NCI-H2171 treated with DMSO at 0.1 percent for 48 hours (cell line): Measurements from ENCODE around the gene PLAA.

Experiments
- DNase-seq: peaks from one replicate; lab custom pipeline; 2025; lab: John Stamatoyannopoulos, UW

The PLAA gene

DNA sequence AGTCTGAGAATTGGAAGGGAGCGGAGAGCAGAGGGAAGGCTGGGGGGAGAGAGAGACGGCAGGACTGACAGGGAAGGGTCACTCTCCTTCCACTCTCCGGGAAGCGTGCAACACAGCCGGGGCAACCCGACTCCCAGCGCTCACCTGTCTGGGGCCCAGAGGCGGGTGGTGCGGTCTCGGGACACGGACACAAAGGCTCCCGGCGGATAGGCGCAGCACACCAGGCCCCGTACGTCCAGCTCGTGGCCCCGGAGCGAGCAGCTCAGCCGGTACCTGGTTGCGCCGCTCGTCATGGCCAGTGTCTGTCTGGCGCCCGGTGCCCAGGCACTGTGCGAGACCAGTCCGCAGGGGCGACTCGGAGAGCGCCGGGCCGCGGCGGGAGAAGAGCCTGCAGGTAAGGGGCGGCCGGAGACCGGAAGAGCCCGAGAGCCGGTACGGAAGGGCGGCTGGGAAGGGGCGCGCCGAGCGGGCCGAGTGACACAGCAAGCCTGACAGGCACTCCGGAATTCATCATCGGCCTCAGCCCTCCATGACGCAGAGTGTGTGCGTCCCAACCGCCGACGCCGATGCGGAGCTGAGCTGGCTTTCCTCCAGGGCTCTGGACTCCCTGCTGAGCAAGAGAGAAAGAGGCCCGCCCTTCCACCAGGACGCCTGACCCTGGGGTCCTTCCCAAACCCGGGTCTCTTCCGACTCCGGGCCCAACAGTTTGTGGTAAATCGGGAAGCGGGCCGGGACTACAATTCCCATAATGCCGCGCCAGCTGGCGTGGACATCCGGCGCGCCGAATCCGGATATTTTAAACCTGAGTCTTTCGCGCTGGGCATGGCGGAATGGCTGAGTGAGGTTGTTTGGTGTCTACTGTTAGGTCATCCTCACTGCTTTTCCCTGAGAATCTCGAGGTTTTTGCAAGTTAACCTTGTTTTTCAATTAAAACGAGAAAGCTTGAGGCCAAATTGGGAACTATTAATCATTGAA, at the start of gene PLAA:
PLAA (minus strand) TSS at position 490 of the 975 bp plus-strand sequence; CDS start at position 293, 197 bp downstream.
- DNase-seq: peak; percentile 87

GRCh38 chr9:26995810-26996209, 48.8 kb upstream of the PLAA start:
- DNase-seq: no peak

GRCh38 chr9:26983340-26983739, 36.3 kb upstream of the PLAA start:
- no peak for DNase-seq

DNA sequence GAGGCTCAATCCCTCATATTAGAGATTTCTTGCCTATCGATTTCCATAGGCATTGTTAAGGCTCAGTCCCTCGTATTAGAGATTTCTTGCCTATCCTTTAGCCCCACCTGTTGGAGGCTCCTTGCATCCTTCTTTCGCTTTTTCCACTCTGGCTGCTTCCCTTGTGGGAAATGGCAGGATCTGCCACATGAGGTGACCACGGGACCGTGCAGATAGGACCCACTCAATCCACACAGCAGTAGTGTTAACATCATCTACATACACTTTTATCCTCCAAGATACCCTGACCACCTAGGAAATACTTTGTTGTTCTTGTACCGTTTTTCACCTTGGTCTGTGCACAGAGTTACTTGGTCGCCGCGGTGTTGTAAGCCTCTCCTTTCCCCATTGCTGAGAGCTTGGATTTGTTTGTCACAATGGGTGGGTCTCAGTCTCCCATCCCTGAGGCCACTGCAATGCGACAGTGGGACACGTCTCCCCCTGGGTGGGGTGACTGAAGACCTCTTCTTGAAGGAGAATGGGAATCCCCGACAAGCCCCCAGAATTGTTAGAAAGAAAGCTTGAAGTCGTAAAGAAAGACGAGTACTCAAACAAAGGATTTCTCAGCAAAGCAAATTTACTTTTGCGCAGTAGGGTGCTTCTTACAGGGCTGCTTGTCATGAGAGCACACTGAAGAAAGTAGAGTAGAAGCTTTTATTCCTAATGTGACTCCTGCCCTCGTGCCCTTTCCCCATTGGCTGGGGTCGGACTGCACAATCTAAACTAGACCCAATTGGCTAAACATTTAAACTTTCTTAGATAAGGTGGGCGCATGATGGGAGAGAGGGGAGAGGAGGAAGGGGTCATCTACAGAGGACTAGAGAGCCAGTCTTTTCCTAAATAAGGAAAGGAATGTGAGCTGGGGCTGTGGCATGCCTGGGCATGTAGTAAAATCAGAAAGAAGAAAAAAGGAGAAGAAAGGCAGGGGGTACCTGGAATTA, 29.0 kb upstream of the PLAA start:
- DNase-seq: no peak

- DNase-seq: no peak
Measured at GRCh38 chr9:26974927-26975326, 27.9 kb upstream of the PLAA start.

DNA sequence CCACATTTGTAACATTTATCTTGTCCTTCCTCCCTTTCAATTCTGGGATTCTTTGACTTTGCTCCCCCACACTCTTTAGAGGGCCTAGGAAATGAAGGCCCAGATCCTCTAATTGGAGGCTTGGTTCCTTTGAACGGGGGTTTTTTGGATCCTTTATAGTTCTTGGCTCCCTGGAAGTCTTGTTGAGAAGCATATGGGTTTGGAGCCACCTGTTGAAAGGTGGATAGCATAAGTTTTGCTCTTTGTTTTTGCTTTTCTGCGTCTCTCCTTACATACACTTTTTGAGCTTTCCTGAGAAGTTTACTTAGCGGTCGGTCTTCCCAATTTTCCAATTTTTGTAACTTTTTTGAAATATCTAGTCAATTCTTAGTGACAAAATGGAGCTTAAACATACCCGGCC, 26.9 kb upstream of the PLAA start:
- DNase-seq: no peak

GRCh38 chr9:26971721-26972120, 24.7 kb upstream of the PLAA start:
- DNase-seq: no peak

- no peak for DNase-seq
Measured at GRCh38 chr9:26956860-26957233, 9.8 kb upstream of the PLAA start.

- DNase-seq: peak; percentile 88
Measured at GRCh38 chr9:26955921-26956859, 9.1 kb upstream of the PLAA start, which contains the start of gene IFT74. Gene IFT74 (plus strand): TSS chr9:26956412. CDS start chr9:26961968, 5,556 bp downstream.

DNA sequence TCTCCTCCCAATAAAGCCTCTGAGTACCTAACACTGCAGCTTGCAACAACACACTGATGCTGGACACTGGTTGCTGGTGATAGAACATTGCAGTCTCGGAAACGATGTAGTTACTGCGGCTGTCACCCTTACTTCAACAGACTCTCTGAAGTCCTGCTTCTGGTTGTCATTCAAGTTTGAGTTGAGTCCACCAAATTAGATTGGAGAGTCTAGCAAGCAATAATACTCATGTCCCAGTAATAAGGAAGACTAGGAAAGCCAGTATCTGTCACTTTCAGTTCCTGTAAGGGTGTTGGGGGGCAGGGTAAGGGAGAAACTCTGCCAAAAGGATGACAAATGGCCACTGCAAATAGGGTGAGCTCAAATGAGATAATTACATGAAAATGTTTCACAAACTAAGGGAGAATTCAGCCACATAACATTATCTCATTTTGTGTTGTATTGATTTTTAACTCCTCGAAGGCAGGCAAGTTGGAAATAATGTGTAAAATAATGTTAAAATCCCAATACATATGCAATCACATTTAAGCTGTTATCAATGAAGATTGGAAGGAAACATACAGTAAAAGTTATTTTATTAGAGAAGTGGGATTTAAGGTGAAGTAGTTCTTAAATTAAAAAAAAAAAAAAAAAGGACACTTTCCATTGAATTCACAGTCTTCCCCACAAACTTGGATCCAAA, 8.3 kb upstream of the PLAA start:
- no peak for DNase-seq

DNA sequence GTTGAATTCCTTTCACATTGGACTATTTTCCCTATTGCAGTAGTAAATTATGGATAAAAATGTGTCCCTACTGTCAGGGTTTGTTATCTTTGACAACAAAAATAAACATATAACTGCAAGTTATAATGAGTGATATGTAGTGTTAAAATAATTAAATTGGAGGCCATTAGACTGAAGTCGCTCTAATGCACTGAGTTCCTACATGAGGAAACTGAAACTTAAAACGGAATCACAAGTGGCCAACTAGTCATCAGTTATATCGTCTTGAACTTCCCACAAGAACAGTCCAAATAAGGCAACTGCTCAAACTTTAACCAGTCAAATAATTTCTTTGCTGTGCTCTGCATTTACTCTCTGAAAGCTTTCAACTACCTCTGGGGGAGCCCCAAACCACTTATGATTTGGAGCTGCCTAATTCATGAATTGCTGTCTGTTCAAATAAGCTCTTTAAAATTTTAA, 7.0 kb upstream of the PLAA start:
- DNase-seq: no peak

GRCh38 chr9:26951794-26952193, 4.8 kb upstream of the PLAA start:
- no peak for DNase-seq

GRCh38 chr9:26950521-26950920, 3.5 kb upstream of the PLAA start:
- DNase-seq: no peak

DNA sequence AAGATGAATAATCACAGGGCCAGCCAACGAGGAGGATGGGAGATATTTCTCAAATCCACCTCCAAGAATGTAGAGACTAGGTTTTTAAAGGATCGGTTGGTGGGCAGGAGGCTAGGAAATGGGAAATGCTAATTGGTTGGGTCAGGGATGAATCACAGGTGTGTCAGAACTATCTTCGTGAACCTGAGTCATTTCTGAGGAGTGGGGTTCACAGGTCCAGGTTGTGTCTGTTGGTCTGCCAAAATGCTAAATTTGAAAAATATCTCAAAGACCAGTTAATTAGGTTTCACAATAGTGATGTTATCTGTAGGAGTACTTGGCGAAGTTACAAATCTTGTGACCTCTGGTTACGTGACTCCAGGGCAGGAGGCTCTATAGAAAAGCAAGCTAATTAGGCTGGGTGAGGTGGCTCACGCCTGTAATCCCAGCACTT, 2.6 kb upstream of the PLAA start:
- no peak for DNase-seq

- DNase-seq: peak; percentile 19
Measured at GRCh38 chr9:26947736-26948135, 694 bp upstream of the PLAA start.

GRCh38 chr9:26945591-26945990, 1.5 kb downstream of the PLAA start:
- DNase-seq: no peak

DNA sequence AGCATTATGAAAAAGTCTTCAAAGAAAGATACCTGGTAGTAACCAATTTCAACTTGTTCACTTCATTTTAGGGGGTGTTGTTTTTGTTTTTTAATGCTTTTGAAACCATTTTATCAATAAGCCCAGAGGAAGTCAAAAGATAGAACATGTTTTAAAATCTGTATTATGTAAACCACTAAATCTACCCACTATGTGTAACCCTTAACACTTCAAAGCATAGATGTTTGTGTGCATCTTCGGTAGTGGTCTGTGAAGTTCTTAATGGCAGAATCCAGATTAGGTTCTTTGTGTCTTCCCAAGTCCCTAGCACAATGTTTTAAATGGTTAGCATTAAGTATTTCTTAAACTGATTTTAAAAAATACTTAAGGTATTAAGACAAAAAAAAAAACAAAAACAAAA, 6.3 kb downstream of the PLAA start:
- DNase-seq: no peak

GRCh38 chr9:26939955-26940711, 6.9 kb downstream of the PLAA start:
- DNase-seq: no peak

GRCh38 chr9:26937816-26938371, 9.1 kb downstream of the PLAA start:
- no peak for DNase-seq

GRCh38 chr9:26935847-26936246, 11.2 kb downstream of the PLAA start:
- no peak for DNase-seq
